HCT116 (cell line): ENCODE data around the gene TMEM123. TPM values are rescaled to one million over a fixed set of nuclear protein-coding genes. Genes with fewer than 3 reads are reported as not detected.

ENCODE experiments used
- ATAC-seq: fragments of 200-7000 bp; cut with Tn5 transposase; 2 replicates; pipeline ENCODE4 v1.9.1; 2020; ENCODE audit warnings: mild to moderate bottlenecking, moderate library complexity
- BruUV-seq: library from RNA; stranded (reverse); fragments of 400-500 nt; replicated peaks from 2 replicates; lab custom pipeline; 2021; lab: Mats Ljungman, UMichigan
- CTCF ChIA-PET: fragments of 300-600 bp; sonication (Branson Sonifier 250); formaldehyde crosslinking; loops from one replicate; lab custom pipeline; 2021; ENCODE audit warnings: antibody characterized with exemption; lab: Charles Lee
- POLR2A ChIA-PET: fragments of 300-600, 350-600 bp; sonication (Branson Sonifier 250); formaldehyde crosslinking; loops from one replicate; lab custom pipeline; 2021; ENCODE audit warnings: antibody characterized with exemption; lab: Charles Lee
- RAD21 ChIA-PET, 2 experiments: fragments of 300-600 bp; sonication (Branson Sonifier 250); formaldehyde crosslinking; loops; one replicate each; lab custom pipeline; 2023; ENCODE audit warnings: low total read pairs in 2 of 2; ENCODE audit not compliant: uncharacterized antibody in 2 of 2, unreplicated experiment in 2 of 2, low non-redundant PET in 1 of 2; lab: Charles Lee
- DNase-seq: peaks from one replicate; pipeline ENCODE4 v3.0.0-alpha.2; 2010; ENCODE audit warnings: low read depth, low spot score
- H2AFZ ChIP-seq: fragments of 200-600 bp; shearing (Covaris generic), sonication (generic); 2 replicates; pipeline ENCODE4 v1.6.1; 2017; ENCODE audit warnings: low read depth, mixed run types, mixed read lengths, antibody characterized with exemption, low read length; ENCODE audit not compliant: poor library complexity, severe bottlenecking
- H3K27ac ChIP-seq: 2 replicates; pipeline ENCODE4 v1.5.1; 2012; ENCODE audit warnings: low read depth, low read length
- H3K27me3 ChIP-seq: fragments of 200-600 bp; sonication (generic); 2 replicates; pipeline ENCODE4 v1.6.1; 2016; ENCODE audit warnings: mixed run types, low read length, mixed read lengths; ENCODE audit not compliant: insufficient read depth
- H3K36me3 ChIP-seq, 2 experiments: fragments of 200-500 bp in 1 of 2; fragments of 200-600 bp in 1 of 2; sonication (Bioruptor generic) in 1 of 2; sonication (generic) in 1 of 2; 2 replicates each; pipeline versions ENCODE4 v1.5.1 to v1.6.1; 2014 to 2016; ENCODE audit warnings: low read length in 2 of 2, inconsistent platforms in 1 of 2, mixed read lengths in 1 of 2, mixed run types in 1 of 2; ENCODE audit not compliant: insufficient read depth in 2 of 2, control insufficient read depth in 1 of 2
- H3K4me1 ChIP-seq, 2 experiments: fragments of 200-600 bp in 1 of 2; sonication (generic) in 1 of 2; 2 replicates each; pipeline versions ENCODE4 v1.5.1 to v1.6.1; 2012 to 2017; ENCODE audit warnings: low read length in 2 of 2, inconsistent platforms in 1 of 2, mild to moderate bottlenecking in 1 of 2, mixed read lengths in 1 of 2, mixed run types in 1 of 2, moderate library complexity in 1 of 2; ENCODE audit not compliant: insufficient read depth in 2 of 2, control insufficient read depth in 1 of 2
- H3K4me2 ChIP-seq: fragments of 200-600 bp; sonication (generic); 2 replicates; pipeline ENCODE4 v1.6.1; 2017; ENCODE audit warnings: mixed run types, low read length, mixed read lengths
- H3K4me3 ChIP-seq, 2 experiments: fragments of 200-600 bp in 1 of 2; sonication (generic) in 1 of 2; replicated peaks in 1 of 2; 2 replicates each; pipeline ENCODE4 v1.5.1; 2011 to 2016; ENCODE audit warnings: low read length in 2 of 2, control low read depth in 1 of 2, low read depth in 1 of 2, mild to moderate bottlenecking in 1 of 2, mixed read lengths in 1 of 2, mixed run types in 1 of 2
- H3K79me2 ChIP-seq: fragments of 200-600 bp; sonication (generic); 2 replicates; pipeline ENCODE4 v1.6.1; 2017; ENCODE audit warnings: mild to moderate bottlenecking, mixed run types, low read length, moderate library complexity, mixed read lengths; ENCODE audit not compliant: insufficient read depth
- H3K9ac ChIP-seq: fragments of 200-600 bp; sonication (generic); 2 replicates; pipeline ENCODE4 v1.6.1; 2016; ENCODE audit warnings: low read length, mixed read lengths
- H3K9me2 ChIP-seq: fragments of 200-600 bp; sonication (generic), shearing (Covaris generic); 2 replicates; pipeline ENCODE4 v1.6.1; 2017; ENCODE audit warnings: mixed run types, mild to moderate bottlenecking, moderate library complexity; ENCODE audit not compliant: insufficient read depth
- H3K9me3 ChIP-seq, 2 experiments: fragments of 200-500 bp in 1 of 2; fragments of 200-600 bp in 1 of 2; sonication (Bioruptor generic) in 1 of 2; sonication (generic) in 1 of 2; 2 replicates each; pipeline ENCODE4 v1.6.1; 2014 to 2017; ENCODE audit warnings: low read length in 2 of 2, mixed read lengths in 2 of 2, inconsistent platforms in 1 of 2, low read depth in 1 of 2, mild to moderate bottlenecking in 1 of 2, mixed run types in 1 of 2, moderate library complexity in 1 of 2; ENCODE audit not compliant: control insufficient read depth in 1 of 2, insufficient read depth in 1 of 2
- H4K20me1 ChIP-seq: fragments of 200-600 bp; sonication (generic), shearing (Covaris generic); 2 replicates; pipeline ENCODE4 v1.6.1; 2017; ENCODE audit warnings: mixed run types, mild to moderate bottlenecking, moderate library complexity; ENCODE audit not compliant: insufficient read depth
- EZH2 ChIP-seq: fragments of 200-600 bp; sonication (generic); IDR thresholded peaks from 2 replicates; pipeline ENCODE4 v1.6.1; 2017; ENCODE audit warnings: antibody characterized with exemption, mixed run types
- EZH2phosphoT487 ChIP-seq: fragments of 200-600 bp; IDR thresholded peaks from 2 replicates; pipeline ENCODE4 v1.6.1; 2018; ENCODE audit warnings: antibody characterized with exemption, borderline replicate concordance
- FOSL1 ChIP-seq: IDR thresholded peaks from 2 replicates; pipeline ENCODE4 v1.6.1; 2012; ENCODE audit warnings: low read depth
- JUND ChIP-seq: IDR thresholded peaks from 2 replicates; pipeline ENCODE4 v1.6.1; 2012
- POLR2A ChIP-seq: IDR thresholded peaks from 2 replicates; pipeline ENCODE4 v1.7.0; 2011; ENCODE audit warnings: borderline replicate concordance; ENCODE audit not compliant: insufficient read depth, insufficient read length; ENCODE audit errors: extremely low read depth
- POLR2AphosphoS5 ChIP-seq: IDR thresholded peaks from 2 replicates; pipeline ENCODE4 v1.6.1; 2011; ENCODE audit warnings: mild to moderate bottlenecking, low read depth, low read length, moderate library complexity
- RAD21 ChIP-seq: IDR thresholded peaks from 2 replicates; pipeline ENCODE4 v1.6.1; 2012; ENCODE audit warnings: low read depth, mild to moderate bottlenecking
- SIN3A ChIP-seq: IDR thresholded peaks from 2 replicates; pipeline ENCODE4 v1.6.1; 2012; ENCODE audit warnings: low read depth
- SP1 ChIP-seq: IDR thresholded peaks from 2 replicates; pipeline ENCODE4 v1.6.1; 2012; ENCODE audit warnings: low read depth
- SRF ChIP-seq: IDR thresholded peaks from 2 replicates; pipeline ENCODE4 v1.6.1; 2012; ENCODE audit warnings: low read depth
- YY1 ChIP-seq: IDR thresholded peaks from 2 replicates; pipeline ENCODE4 v1.6.1; 2011; ENCODE audit warnings: low read length, low read depth, moderate library complexity, mild to moderate bottlenecking; ENCODE audit not compliant: insufficient replicate concordance; ENCODE audit errors: extremely low read depth
- ZNF274 ChIP-seq: fragments of 200-500 bp; sonication (Bioruptor generic); IDR thresholded peaks from 2 replicates; pipeline ENCODE4 v1.6.1; 2014; ENCODE audit warnings: mild to moderate bottlenecking, low read depth, low read length, inconsistent platforms
- intact Hi-C: fragments of 100-400 bp; cut with micrococcal nuclease; formaldehyde crosslinking; loops from 2 replicates; pipeline ENCODE4 v1.10.0; 2022
- total RNA-seq: library from RNA; stranded (reverse); gene quantifications from one replicate; pipeline ENCODE4 v1.2.1, GENCODE V29; 2021; ENCODE audit not compliant: unreplicated experiment
- TF ChIP-seq, protein P1 (sequence below): IDR thresholded peaks from 2 replicates; pipeline ENCODE4 v1.6.1; 2012
- TF ChIP-seq, protein P2 (sequence below), 3 experiments: fragments of 200-600 bp in 1 of 3; sonication (generic) in 1 of 3; IDR thresholded peaks in 2 of 3; conservative IDR thresholded peaks in 1 of 3; 2 replicates each; pipeline ENCODE4 v1.5.1; 2012 to 2017; ENCODE audit warnings: low read depth in 2 of 3, low read length in 2 of 3, antibody characterized with exemption in 1 of 3, borderline replicate concordance in 1 of 3, control low read depth in 1 of 3, mild to moderate bottlenecking in 1 of 3, mixed read lengths in 1 of 3, mixed run types in 1 of 3, moderate library complexity in 1 of 3; ENCODE audit not compliant: insufficient read depth in 1 of 3

The TMEM123 gene
- total RNA-seq, 1 experiment from 2014 or later = 217 TPM

- H3K79me2 ChIP-seq = peaks cover 97% of the 10 kb centered on the region
- no peaks in the 10 kb centered on the region for H3K9me3 ChIP-seq
- BruUV-seq = no TSS peak
- no peak overlapping the region for H3K27ac ChIP-seq
- no peak overlapping the region for H3K9ac ChIP-seq
- H4K20me1 ChIP-seq = no peaks in the 10 kb centered on the region; the same call in 1 of the 2 replicates
- no peaks in the 10 kb centered on the region for H3K27me3 ChIP-seq
- intact Hi-C loops = no loop called here
- ChIA-PET CTCF (no interaction called here), RAD21 (no interaction called here), POLR2A (no interaction called here)
- no peak overlapping the region for H3K4me2 ChIP-seq
- H2AFZ ChIP-seq = no peak overlapping the region
- no peak for DNase-seq
- no peak for ATAC-seq
- peaks cover 0 to 27% of the 10 kb centered on the region in 2 experiments; a peak in 2 of 4 replicates for H3K4me1 ChIP-seq
- peaks cover under 1 to 3% of the 10 kb centered on the region in 2 experiments; a peak in 1 of 4 replicates for H3K36me3 ChIP-seq
- TF ChIP-seq, protein P1, sequence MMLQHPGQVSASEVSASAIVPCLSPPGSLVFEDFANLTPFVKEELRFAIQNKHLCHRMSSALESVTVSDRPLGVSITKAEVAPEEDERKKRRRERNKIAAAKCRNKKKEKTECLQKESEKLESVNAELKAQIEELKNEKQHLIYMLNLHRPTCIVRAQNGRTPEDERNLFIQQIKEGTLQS = no peak
- no peak for TF ChIP-seq POLR2AphosphoS5
- TF ChIP-seq RAD21 = no peak
- TF ChIP-seq SIN3A = no peak
- TF ChIP-seq JUND = no peak
- TF ChIP-seq, protein P2, sequence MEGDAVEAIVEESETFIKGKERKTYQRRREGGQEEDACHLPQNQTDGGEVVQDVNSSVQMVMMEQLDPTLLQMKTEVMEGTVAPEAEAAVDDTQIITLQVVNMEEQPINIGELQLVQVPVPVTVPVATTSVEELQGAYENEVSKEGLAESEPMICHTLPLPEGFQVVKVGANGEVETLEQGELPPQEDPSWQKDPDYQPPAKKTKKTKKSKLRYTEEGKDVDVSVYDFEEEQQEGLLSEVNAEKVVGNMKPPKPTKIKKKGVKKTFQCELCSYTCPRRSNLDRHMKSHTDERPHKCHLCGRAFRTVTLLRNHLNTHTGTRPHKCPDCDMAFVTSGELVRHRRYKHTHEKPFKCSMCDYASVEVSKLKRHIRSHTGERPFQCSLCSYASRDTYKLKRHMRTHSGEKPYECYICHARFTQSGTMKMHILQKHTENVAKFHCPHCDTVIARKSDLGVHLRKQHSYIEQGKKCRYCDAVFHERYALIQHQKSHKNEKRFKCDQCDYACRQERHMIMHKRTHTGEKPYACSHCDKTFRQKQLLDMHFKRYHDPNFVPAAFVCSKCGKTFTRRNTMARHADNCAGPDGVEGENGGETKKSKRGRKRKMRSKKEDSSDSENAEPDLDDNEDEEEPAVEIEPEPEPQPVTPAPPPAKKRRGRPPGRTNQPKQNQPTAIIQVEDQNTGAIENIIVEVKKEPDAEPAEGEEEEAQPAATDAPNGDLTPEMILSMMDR (IDR thresholded peaks at IDR 0.05 in 2 of 3, conservative IDR thresholded peaks at IDR 0.05 in 1 of 3; ENCODE audit: borderline replicate concordance in 1 of 3, insufficient read depth in 1 of 3, low read depth in 2 of 3, low read length in 2 of 3) = no peak
- TF ChIP-seq YY1 = no peak
- TF ChIP-seq SP1 = no peak
- no peak for TF ChIP-seq ZNF274
- TF ChIP-seq EZH2phosphoT487 = no peak
- TF ChIP-seq FOSL1 = no peak
- TF ChIP-seq POLR2A = no peak
- no peak for TF ChIP-seq EZH2
- TF ChIP-seq SRF = no peak
- no peaks in the 10 kb centered on the region for H3K9me2 ChIP-seq
- no peak overlapping the region for H3K4me3 ChIP-seq
Measured at GRCh38 chr11:102411142-102411541, 41.4 kb downstream of the TMEM123 start.
